Measurements from ENCODE around the gene UBE2R2. TPM values are rescaled to one million over a fixed set of nuclear protein-coding genes. Genes with fewer than 3 reads are reported as not detected.
"Not testable (repeated sequence)": the region's sequence is repeated elsewhere in the genome, so short reads cannot be mapped to it uniquely, and the experiment has no call there.

UBE2R2 gene
- total RNA-seq, 2 donors from 2014 or later: 30.5 to 33.5 TPM

DNA sequence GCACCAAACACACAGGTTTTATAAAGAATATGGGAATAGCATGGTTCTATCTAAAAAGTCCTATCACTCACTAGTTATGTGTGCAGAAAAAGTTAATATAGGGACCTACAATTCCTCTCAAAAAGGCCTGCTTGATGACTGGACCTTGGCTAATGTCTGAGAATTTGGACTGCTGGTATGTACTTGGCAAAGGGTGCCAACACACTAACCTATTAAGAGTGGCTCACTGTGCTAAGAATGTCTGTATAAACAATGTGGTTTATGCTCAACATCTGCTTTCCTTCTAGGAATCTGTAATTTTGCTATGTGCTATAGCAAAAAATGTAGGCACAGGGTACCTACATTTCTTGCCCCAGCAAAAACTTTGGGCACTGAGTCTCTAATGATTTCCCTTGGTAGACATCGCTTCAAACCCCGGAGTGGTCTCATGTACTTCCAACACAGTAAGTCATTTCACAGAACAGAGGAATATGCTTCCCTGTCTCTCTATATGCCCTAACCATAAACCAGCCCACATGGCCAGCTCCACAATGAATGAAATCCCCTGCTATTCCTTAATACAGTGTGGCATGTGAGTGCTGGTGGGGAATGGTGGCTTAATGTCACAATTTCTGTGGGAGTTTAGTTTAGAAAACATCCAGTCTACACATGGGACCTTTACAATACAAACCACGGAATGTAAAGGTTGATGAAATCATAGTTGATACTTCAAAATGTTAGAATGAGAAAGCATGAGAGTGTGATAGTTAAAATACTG is 130.0 kb downstream of the UBE2R2 start:
- intact Hi-C loops (cut with DNase I): no loop called here
- no peak for DNase-seq
- peak; percentile 44 to 57 for ATAC-seq

- no peak for DNase-seq
- intact Hi-C loops (cut with DNase I): no loop called here
- no peak for ATAC-seq
Measured at GRCh38 chr9:33950371-33950770, 133.4 kb downstream of the UBE2R2 start.

- no peak for DNase-seq
- no peak for ATAC-seq
- intact Hi-C loops (cut with DNase I): no loop called here
Measured at GRCh38 chr9:33952066-33952465, 135.1 kb downstream of the UBE2R2 start.

GRCh38 chr9:33956544-33956943 is 139.6 kb downstream of the UBE2R2 start:
- DNase-seq: no peak
- intact Hi-C loops (cut with DNase I): no loop called here
- ATAC-seq: no peak

DNA sequence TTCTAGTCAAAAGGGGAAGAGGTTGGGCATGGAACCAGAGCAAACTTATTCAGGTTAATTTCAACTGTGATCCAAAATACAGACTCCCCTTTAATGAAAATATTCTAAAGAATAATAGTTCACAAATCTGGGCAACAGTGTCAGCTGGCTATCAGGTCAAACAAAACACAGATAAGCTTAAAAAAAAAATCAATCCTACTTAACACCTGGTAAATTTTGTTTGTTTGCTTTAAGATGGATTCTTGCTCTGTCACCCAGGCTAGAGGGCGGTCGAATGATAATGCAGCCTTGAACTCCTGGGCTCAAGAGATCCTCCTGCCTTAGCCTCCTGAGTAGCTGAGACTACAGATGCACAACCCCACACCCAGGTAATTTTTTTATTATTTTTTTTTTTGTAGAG is 142.8 kb downstream of the UBE2R2 start:
- DNase-seq: no peak
- intact Hi-C loops (cut with DNase I): no loop called here
- ATAC-seq: no peak

- intact Hi-C loops (cut with DNase I); ATAC-seq; DNase-seq: not testable (repeated sequence)
Measured at GRCh38 chr9:33962468-33962867, 145.5 kb downstream of the UBE2R2 start.

- intact Hi-C loops (cut with DNase I): no loop called here
- DNase-seq: no peak
- no peak for ATAC-seq
Measured at GRCh38 chr9:33964086-33964768, 147.3 kb downstream of the UBE2R2 start.

Other genes starting within 250 kb of the UBE2R2 start
- gene PRSS3, start 21.6 kb upstream of the UBE2R2 start, total RNA-seq: not detected
- 10 to 100 TPM; 21.7 to 23.0 TPM for gene UBAP2, start 231.7 kb downstream of the UBE2R2 start, total RNA-seq

Data from left cardiac atrium (tissue), 4 donors.